HepG2 (cell line): ENCODE data around the gene ARIH2. TPM values are rescaled to one million over a fixed set of nuclear protein-coding genes. Genes with fewer than 3 reads are reported as not detected.

Experiments used
- ARID2 ChIP-seq: sonication (generic); formaldehyde crosslinking; IDR thresholded peaks from 2 replicates; pipeline ENCODE4 v1.8.1; 2022; ENCODE audit warnings: mild to moderate bottlenecking, missing genetic modification reagents, borderline replicate concordance
- ATF2 ChIP-seq: sonication (generic); formaldehyde crosslinking; IDR thresholded peaks from 2 replicates; pipeline ENCODE4 v1.4.0; 2020; ENCODE audit warnings: missing genetic modification reagents
- FOXO1 ChIP-seq: sonication (generic); formaldehyde crosslinking; IDR thresholded peaks from 2 replicates; pipeline ENCODE4 v1.4.0; 2020; ENCODE audit warnings: missing genetic modification reagents
- HDAC2 ChIP-seq: sonication (generic); formaldehyde crosslinking; IDR thresholded peaks from 2 replicates; pipeline ENCODE4 v1.4.0; 2020; ENCODE audit warnings: missing genetic modification reagents
- JUNB ChIP-seq: sonication (generic); formaldehyde crosslinking; IDR thresholded peaks from 2 replicates; pipeline ENCODE4 v1.8.0; 2022; ENCODE audit warnings: missing genetic modification reagents, mild to moderate bottlenecking, borderline replicate concordance
- MXI1 ChIP-seq: IDR thresholded peaks from 3 replicates; pipeline ENCODE4 v1.6.1; 2012; ENCODE audit warnings: low read depth, low read length, inconsistent platforms, borderline replicate concordance
- NKX3-1 ChIP-seq: sonication (generic); formaldehyde crosslinking; IDR thresholded peaks from 2 replicates; pipeline ENCODE4 v1.5.0; 2020; ENCODE audit warnings: missing genetic modification reagents
- PLSCR1 ChIP-seq: sonication (generic); formaldehyde crosslinking; IDR thresholded peaks from 2 replicates; pipeline ENCODE4 v1.5.0; 2020; ENCODE audit warnings: missing genetic modification reagents, mild to moderate bottlenecking, borderline replicate concordance
- RCOR2 ChIP-seq: IDR thresholded peaks from 2 replicates; pipeline ENCODE4 v1.6.1; 2016; ENCODE audit warnings: missing biosample characterization, missing genetic modification reagents
- RNF2 ChIP-seq: fragments of 450-650 bp; conservative IDR thresholded peaks from 2 replicates; pipeline ENCODE4 v1.6.1; 2016; ENCODE audit warnings: low read depth
- ZNF230 ChIP-seq: sonication (generic); formaldehyde crosslinking; IDR thresholded peaks from 2 replicates; pipeline ENCODE4 v1.4.0; 2020; ENCODE audit warnings: mild to moderate bottlenecking, missing genetic modification reagents
- ZNF431 ChIP-seq: sonication (generic); formaldehyde crosslinking; IDR thresholded peaks from 2 replicates; pipeline ENCODE4 v1.9.0; 2022; ENCODE audit warnings: missing genetic modification reagents, low read depth, mild to moderate bottlenecking, borderline replicate concordance
- ZNF576 ChIP-seq: sonication (generic); formaldehyde crosslinking; IDR thresholded peaks from 2 replicates; pipeline ENCODE4 v1.4.0; 2020; ENCODE audit warnings: mild to moderate bottlenecking, missing genetic modification reagents
- ZNF605 ChIP-seq: sonication (generic); formaldehyde crosslinking; IDR thresholded peaks from 2 replicates; pipeline ENCODE4 v1.8.0; 2022; ENCODE audit warnings: mild to moderate bottlenecking, missing genetic modification reagents
- ZNF687 ChIP-seq: sonication (generic); formaldehyde crosslinking; IDR thresholded peaks from 2 replicates; pipeline ENCODE4 v1.5.1; 2020; ENCODE audit warnings: mild to moderate bottlenecking, missing genetic modification reagents, moderate library complexity
- ZNF780A ChIP-seq: sonication (generic); formaldehyde crosslinking; IDR thresholded peaks from 2 replicates; pipeline ENCODE4 v1.8.0; 2022; ENCODE audit warnings: mild to moderate bottlenecking, missing genetic modification reagents, moderate library complexity
- polyA plus RNA-seq, 8 experiments: library from polyadenylated mRNA; depleted of rRNA in 3 of 8; stranded (reverse) in 7 of 8; unstranded in 1 of 8; fragments of >200 nt; fragmentation: Illumina TruSeq in 4 of 8; extraction: Trizol in 4 of 8; gene quantifications; 2 replicates each; pipeline versions ENCODE4 v1.2.1 to v1.2.3, GENCODE V29; 2011 to 2016; ENCODE audit warnings: low read depth in 4 of 8, missing spikeins in 1 of 8, mixed read lengths in 1 of 8; ENCODE audit not compliant: insufficient read depth in 1 of 8
- total RNA-seq, 5 experiments: library from RNA; depleted of rRNA; stranded (reverse); fragments of >200 nt; fragmentation: Illumina TruSeq; extraction: Trizol; gene quantifications; 2 replicates each; pipeline ENCODE4 v1.2.3, GENCODE V29; 2016; ENCODE audit warnings: low read depth in 1 of 5
- TF ChIP-seq, protein P1 (sequence below): sonication (generic); formaldehyde crosslinking; IDR thresholded peaks from 2 replicates; pipeline ENCODE4 v1.4.0; 2020; ENCODE audit warnings: low read depth, missing genetic modification reagents

Gene ARIH2
- total and polyA plus RNA-seq, 2 of the 13 experiments (the other 11 are each of a cell fraction or from before 2014, with no cell fraction given): 64.8 to 83.3 TPM

DNA sequence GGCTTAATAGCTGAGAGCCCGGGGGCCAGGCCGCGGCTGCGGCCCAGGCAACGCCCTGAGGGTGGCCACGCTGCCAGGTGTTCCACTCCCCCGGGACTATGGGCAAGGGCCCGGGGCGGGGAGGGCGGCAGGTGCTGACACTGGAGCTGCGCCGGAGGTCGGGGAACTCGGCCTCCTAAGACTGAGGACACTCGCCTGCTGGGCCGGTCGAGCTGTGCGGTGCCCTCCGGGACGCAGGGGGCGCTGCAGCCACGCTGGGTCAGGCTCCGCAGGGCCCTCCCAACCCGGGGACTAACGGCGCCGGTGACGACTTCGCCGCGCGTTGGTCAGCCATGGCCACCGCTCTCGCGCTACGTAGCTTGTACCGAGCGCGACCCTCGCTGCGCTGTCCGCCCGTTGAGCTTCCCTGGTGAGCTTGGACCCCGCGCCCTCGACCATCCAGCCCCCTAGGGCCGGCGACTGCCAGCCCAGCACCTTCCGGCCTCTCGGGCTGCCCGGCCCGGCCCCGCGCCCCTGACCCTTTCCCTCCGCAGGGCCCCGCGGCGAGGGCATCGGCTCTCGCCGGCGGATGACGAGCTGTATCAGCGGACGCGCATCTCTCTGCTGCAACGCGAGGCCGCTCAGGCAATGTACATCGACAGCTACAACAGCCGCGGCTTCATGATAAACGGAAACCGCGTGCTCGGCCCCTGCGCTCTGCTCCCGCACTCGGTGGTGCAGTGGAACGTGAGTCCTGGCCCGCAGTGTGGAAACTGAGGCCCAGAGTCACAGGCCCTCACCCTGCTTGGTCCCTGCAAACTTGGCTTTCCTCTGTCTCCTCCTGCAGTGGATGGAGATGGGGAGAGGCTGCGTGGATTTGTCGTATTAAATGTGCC, 103.4 kb downstream of the ARIH2 start, which contains the start of gene NDUFAF3 (continued):
- TF ChIP-seq PLSCR1 (CRISPR knock-in tag) (0 out of 2 replicates have a peak, but pooled peaks have one; percentile 24), MXI1 (peak; percentile 64; the same call in 2 of the 3 replicates), ZNF605 (CRISPR knock-in tag) (peak; percentile 84), ARID2 (CRISPR knock-in tag) (0 out of 2 replicates have a peak, but pooled peaks have one; percentile 19), RNF2 (peak; percentile 31; the same call in 1 of the 2 replicates), ZNF431 (peak; percentile 53; the same call in 1 of the 2 replicates), ZNF687 (CRISPR knock-in tag) (peak; percentile 84), RCOR2 (CRISPR knock-in tag) (no peak), JUNB (no peak), ZNF576 (CRISPR knock-in tag) (peak; percentile 87), NKX3-1 (CRISPR knock-in tag) (peak; percentile 87), ZNF780A (CRISPR knock-in tag) (peak; percentile 71; the same call in 1 of the 2 replicates), ATF2 (peak; percentile 85), HDAC2 (CRISPR knock-in tag) (peak; percentile 62), ZNF230 (CRISPR knock-in tag) (0 out of 2 replicates have a peak, but pooled peaks have one; percentile 27), FOXO1 (CRISPR knock-in tag) (peak; percentile 75)
- TF ChIP-seq, protein P1, sequence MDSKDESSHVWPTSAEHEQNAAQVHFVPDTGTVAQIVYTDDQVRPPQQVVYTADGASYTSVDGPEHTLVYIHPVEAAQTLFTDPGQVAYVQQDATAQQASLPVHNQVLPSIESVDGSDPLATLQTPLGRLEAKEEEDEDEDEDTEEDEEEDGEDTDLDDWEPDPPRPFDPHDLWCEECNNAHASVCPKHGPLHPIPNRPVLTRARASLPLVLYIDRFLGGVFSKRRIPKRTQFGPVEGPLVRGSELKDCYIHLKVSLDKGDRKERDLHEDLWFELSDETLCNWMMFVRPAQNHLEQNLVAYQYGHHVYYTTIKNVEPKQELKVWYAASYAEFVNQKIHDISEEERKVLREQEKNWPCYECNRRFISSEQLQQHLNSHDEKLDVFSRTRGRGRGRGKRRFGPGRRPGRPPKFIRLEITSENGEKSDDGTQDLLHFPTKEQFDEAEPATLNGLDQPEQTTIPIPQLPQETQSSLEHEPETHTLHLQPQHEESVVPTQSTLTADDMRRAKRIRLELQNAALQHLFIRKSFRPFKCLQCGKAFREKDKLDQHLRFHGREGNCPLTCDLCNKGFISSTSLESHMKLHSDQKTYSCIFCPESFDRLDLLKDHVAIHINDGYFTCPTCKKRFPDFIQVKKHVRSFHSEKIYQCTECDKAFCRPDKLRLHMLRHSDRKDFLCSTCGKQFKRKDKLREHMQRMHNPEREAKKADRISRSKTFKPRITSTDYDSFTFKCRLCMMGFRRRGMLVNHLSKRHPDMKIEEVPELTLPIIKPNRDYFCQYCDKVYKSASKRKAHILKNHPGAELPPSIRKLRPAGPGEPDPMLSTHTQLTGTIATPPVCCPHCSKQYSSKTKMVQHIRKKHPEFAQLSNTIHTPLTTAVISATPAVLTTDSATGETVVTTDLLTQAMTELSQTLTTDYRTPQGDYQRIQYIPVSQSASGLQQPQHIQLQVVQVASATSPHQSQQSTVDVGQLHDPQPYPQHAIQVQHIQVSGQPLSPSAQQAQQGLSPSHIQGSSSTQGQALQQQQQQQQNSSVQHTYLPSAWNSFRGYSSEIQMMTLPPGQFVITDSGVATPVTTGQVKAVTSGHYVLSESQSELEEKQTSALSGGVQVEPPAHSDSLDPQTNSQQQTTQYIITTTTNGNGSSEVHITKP (CRISPR knock-in tag): no peak
